NB4 (cell line): Measurements from ENCODE around the gene SDR42E1.

Experiments
- CTCF ChIP-seq: IDR thresholded peaks from one replicate; pipeline ENCODE4 v1.5.1; 2012; ENCODE audit warnings: low read depth, low read length
- MAX ChIP-seq: IDR thresholded peaks from 2 replicates; pipeline ENCODE4 v1.6.1; 2011; ENCODE audit warnings: low read depth, low read length
- POLR2A ChIP-seq: IDR thresholded peaks from 2 replicates; pipeline ENCODE4 v1.6.1; 2011; ENCODE audit warnings: mild to moderate bottlenecking; ENCODE audit not compliant: insufficient read length; ENCODE audit errors: extremely low read depth

GRCh38 chr16:81971853-81972252, 39.4 kb downstream of the SDR42E1 start:
- no peak for TF ChIP-seq CTCF
- no peak for TF ChIP-seq POLR2A
- TF ChIP-seq MAX: no peak
